OCI-M2 (cell line): Measurements from ENCODE around the gene GCC1.

Source experiments
- DNase-seq: peaks from one replicate; lab custom pipeline; 2025; ENCODE audit not compliant: unreplicated experiment; lab: John Stamatoyannopoulos, UW

The GCC1 gene, protein sequence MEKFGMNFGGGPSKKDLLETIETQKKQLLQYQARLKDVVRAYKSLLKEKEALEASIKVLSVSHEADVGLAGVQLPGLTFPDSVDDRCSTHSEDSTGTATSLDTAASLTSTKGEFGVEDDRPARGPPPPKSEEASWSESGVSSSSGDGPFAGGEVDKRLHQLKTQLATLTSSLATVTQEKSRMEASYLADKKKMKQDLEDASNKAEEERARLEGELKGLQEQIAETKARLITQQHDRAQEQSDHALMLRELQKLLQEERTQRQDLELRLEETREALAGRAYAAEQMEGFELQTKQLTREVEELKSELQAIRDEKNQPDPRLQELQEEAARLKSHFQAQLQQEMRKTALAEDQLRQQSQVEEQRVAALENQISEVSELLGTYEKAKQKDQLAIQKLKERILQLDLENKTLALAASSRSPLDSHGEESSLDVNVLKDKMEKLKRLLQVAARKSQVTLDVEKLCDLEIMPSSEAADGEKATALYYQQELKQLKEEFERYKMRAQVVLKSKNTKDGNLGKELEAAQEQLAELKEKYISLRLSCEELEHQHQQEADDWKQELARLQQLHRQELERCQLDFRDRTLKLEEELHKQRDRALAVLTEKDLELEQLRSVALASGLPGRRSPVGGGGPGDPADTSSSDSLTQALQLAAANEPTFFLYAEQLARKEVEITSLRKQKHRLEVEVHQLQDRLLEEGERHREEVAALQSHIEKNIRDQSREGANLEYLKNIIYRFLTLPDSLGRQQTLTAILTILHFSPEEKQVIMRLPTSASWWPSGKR

GRCh38 chr7:127585044-127585953 lies at the start of gene GCC1:
Gene GCC1 (minus strand): TSS chr7:127585596. CDS start chr7:127585182, 414 bp downstream.
- peak; percentile 82 for DNase-seq

GRCh38 chr7:127632276-127632910 lies 47.0 kb upstream of the GCC1 start:
- no peak for DNase-seq

DNA sequence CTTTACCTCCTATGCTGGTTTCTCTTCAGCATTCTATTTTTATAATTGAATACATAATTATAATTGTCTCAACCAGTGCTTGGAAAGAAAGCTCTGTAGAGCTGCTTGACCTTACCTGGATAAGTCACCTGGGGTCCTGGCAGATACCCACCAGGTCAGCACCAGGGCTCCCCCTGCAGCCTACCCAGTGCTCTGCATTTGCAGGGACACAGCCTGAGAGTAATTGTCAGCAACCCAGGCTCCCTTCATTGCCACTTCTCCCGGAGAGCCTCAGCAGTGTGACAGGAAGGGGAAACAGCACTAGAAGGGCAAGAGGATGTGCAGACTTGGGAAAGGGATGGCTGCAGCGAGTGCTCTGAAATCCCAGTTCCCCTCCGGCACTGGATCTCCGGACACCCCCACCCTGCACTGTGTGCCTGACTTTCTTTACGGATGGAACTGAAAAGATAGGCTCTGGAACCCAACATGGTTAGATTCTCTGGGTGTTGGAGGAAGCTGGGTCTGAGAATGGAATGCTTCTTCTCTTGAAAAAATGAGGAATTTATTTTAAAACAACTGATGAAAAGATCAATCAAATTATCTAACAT lies 44.0 kb upstream of the GCC1 start:
- no peak for DNase-seq

GRCh38 chr7:127628445-127628844 lies 43.0 kb upstream of the GCC1 start:
- DNase-seq: no peak

GRCh38 chr7:127625331-127625730 lies 39.9 kb upstream of the GCC1 start:
- no peak for DNase-seq

GRCh38 chr7:127620406-127621233 lies 35.2 kb upstream of the GCC1 start:
- DNase-seq: no peak

DNA sequence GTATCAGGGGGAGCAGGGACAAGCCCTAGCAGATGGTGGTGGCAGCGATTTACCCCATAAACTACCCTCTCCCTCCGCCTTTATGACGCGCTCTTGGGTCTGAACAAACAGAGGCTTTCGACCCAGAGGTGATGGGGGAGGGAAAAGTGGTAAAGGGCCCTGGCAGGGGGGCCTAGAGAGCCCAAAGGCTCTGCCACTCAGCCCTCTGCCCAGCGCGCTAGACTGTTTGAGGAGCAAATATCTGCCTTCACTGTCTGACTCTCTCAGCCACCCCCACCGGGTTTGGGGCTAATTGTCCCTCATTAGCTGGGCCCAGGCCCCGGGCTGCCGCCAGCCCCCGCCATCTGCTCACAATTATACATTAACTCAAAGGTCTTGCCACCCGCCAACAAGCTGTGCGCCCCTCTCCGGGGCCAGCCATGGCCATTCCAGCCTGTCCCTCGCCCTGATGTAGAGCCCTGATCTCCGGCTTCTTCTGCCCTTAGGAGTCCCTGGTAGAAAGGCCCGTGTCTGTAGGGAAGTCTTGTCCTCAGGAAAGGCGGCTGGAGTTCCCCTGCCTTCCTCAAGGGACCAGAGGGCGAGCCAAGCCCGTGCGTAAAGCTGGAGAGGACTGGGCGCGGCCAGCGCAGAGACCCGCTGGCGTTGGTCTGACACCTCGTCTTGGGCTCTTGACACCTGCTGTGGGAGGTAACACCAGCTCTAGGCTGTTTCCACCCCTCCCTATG lies 34.4 kb upstream of the GCC1 start:
- DNase-seq: no peak

- no peak for DNase-seq
Measured at GRCh38 chr7:127618775-127619174, 33.4 kb upstream of the GCC1 start.

GRCh38 chr7:127618042-127618441 lies 32.6 kb upstream of the GCC1 start, which contains the start of gene PAX4:
Gene PAX4 (minus strand): TSS chr7:127618142. CDS start chr7:127615928, 2,214 bp downstream.
- no peak for DNase-seq

DNA sequence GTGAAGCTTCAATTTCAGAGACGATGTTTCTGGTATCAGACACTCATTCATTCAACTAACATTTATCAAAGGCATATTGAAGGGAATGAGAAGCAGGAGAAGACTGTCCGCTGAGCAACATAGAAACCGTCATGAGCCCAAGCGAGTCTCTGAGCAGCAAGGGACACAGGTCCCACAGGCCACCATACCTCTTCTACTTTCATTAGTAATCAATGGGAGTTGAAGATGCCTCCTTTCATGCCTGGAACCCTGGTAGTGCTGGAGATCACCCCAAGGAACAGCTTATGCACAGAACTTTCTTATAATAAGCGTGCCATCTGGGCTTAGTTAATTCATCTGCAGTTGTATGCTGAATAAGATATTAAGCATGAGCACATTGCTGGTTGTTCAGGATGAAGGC lies 31.3 kb upstream of the GCC1 start:
- DNase-seq: no peak

GRCh38 chr7:127612263-127612662 lies 26.9 kb upstream of the GCC1 start:
- DNase-seq: no peak

- no peak for DNase-seq
Measured at GRCh38 chr7:127609297-127609696, 23.9 kb upstream of the GCC1 start.

- no peak for DNase-seq
Measured at GRCh38 chr7:127608446-127608845, 23.1 kb upstream of the GCC1 start.

DNA sequence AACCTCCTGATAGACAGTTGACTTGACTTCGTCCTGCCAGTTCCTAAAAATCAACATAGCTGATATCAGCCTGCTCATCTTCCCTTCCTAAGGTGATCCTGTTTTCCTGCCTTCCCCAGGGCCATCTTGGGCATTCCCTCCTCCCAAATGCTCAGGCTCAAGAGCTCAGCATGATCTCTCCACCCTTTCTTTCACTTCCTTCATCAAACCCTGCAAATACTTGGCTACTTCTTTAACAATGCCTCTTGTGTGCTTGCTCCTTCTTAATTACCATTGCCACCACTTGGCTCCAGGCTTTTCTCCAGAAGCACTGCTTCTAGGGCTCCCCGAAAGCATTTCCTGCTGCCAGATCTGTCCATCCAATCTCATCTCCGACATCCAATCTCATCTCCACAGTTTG lies 15.5 kb upstream of the GCC1 start:
- DNase-seq: no peak

DNA sequence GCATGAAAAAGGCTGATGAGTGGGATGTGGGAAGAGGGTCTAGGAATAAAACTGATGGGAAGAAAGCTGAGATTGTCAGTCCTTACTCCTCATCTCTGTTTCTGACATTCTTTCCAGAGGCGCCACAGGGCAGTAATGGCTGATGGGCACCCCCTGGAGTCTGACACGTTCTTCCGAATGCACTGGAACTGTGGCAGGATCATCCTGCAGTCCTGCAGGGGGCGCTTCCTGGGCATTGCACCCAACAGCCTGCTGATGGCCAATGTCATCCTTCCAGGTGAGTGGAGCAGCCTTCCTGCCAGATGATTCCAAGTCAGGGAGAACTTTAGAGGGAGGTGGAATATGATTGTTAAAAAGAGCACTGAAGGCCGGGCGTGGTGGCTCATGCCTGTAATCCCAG lies 12.9 kb upstream of the GCC1 start:
- DNase-seq: no peak

DNA sequence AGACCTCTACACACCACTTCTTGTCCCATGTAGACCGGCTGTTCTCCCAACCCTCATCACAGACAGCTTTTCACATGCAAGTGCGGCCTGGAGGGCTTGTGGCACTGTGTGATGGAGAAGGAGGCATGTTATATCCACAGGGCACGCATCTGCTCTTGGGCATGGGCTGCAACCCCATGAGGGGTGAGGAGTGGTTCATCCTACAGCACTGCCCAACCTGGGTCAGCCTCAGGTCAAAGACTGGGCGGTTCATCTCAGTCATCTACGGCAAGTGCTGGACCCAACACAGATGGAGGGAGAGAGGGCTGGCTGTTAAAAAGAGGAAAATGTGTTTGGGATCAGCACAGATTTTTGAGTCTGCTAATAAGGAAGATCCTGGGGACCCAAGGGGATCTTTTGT lies 10.3 kb upstream of the GCC1 start:
- DNase-seq: no peak

GRCh38 chr7:127594490-127594889 lies 9.1 kb upstream of the GCC1 start:
- no peak for DNase-seq

DNA sequence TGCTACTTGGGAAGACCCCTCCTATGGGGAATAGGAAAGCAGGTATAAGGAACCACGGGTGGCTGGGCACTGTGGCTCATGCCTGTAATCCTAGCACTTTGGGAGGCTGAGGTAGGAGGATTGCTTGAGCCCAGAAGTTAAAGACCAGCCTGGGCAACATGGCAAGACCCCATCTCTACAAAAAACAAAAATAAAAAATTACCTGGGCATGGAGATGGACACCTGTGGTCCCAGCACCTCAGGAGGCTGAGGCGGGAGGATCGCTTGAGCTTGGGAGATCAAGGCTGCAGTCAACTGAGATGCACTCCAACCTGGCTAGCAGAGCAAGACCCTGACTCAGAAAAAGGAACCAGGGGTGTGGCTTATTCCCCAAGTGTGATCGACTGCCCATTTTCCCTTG lies 7.2 kb upstream of the GCC1 start:
- DNase-seq: no peak

- DNase-seq: no peak
Measured at GRCh38 chr7:127591591-127591990, 6.2 kb upstream of the GCC1 start.
